ENCODE results near the gene F13A1.
"Not testable (repeated sequence)": the region's sequence is repeated elsewhere in the genome, so short reads cannot be mapped to it uniquely, and the experiment has no call there.

The F13A1 gene

DNA sequence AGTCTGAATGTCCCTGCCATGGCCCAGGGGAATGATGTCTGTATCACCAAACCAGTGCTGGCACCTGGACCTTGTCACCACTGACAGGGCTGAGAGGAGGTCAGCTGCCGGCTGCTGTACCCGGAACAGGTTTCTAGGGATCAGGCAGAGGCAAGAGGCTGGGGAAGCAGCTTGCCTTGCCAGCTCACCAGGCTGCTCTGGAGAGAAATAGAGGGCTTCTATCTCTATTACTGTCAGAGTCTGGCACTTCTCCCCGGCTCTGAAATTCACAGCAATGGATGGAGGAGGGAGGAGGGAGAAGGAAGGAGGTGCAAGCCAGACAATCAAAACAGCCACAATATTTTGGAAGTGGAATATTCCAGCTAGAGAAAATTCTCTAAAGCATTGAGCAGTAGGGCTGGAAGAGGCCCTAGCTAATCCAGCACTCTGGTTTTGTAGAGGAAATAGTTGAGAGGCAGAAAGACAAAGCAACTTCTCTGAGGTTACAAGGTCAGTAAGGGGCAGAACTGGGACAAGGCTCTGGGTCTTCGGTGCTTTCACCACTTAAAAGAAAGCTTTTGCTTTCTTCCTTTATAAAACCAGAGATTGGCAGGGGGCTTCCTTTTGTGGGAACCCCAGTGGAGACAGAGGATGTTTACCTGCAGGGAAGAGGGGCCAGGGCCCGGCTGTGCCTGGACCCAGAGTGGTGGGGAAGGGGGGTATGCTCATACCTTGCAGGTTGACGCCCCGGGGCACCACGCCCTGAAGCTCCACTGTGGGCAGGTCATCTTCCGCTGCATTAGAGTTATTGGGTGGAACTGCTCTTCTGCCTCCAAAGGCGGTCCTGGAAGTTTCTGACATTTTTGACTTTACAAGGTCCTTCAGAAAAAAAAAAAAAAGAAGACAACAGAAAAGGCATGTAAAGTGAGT is 2.4 kb downstream of the F13A1 start:
- no peak for FAIRE-seq

DNA sequence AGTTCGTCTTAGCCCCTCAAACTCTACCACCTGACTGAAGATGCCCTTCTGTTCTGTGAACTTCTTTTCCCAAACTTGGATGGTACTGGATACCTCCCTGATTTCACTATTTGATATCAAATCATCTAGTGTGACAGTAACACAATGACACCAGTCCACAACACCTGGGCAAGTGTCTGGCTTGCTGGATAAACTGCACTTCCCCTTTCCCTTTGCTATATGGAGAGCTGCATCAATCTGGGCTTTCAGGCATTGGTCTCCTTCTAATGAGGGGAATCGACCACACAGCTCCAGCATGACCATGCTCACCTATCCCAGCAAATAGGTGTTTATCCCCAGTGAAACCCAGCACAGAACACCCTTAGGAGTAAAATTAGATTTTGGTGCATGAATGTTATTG is 3.1 kb downstream of the F13A1 start:
- no peak for FAIRE-seq

DNA sequence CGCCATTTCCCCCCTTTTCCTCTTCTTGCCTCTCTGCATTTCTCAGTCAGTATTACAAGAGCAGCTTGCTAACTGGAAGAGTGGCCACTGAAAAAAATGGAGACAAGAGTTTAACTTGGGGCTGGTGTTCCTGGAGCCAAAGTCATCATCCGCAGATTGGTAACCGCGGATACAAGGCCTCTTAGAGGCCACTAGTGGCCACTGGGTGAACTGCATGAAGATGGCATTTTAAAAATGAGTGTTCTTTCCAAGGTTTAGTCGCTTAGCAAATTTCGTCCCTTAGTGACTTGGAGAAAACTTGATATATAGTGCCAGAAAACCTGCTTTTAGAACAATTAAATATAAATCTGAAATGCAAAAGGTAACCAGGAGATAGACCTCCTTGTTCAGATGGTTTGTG is 4.8 kb downstream of the F13A1 start:
- no peak for FAIRE-seq

DNA sequence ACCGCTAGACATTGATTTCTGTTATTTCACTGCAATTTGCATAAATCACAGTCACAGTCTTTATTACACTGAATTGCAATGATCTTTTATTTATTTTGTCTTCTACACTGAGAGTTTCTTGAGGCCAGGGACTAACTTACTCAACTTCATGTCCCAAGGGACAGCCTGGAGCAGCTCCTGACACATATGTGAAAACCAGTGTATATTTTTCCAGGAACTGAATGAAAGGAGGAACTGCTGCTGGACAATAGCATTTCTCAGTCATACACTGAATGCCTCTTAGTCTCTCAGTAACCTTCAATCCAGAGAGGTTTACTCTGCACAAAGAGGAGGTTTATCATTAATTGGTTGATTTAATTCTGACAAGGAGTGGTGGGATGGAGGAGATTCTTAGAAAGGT is 5.9 kb downstream of the F13A1 start:
- no peak for FAIRE-seq

DNA sequence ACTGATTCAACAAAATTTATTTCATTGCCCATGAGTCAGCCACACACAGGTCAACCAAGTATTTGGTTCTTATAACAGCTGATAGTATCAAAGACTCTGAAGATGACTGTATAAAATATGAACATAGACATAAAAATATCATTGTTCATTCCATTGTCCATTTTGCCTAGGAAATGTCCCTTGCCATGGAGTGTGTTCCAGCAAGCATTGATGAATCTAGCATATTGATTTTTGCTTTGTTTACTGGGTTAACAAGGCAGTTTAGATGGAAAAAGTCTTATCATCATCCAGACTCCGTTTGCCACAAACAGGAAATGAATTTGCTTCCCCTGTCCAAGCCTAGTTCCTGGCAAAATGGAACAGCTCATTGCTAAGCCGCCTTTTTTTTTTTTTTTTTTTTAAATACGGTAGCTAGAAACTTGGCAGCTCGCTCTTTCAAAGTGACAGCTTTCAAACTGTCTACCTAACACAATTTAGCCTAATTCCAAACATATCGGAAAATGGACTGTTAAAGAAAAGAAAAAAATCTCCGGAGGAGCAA is 7.5 kb downstream of the F13A1 start:
- FAIRE-seq = no peak

DNA sequence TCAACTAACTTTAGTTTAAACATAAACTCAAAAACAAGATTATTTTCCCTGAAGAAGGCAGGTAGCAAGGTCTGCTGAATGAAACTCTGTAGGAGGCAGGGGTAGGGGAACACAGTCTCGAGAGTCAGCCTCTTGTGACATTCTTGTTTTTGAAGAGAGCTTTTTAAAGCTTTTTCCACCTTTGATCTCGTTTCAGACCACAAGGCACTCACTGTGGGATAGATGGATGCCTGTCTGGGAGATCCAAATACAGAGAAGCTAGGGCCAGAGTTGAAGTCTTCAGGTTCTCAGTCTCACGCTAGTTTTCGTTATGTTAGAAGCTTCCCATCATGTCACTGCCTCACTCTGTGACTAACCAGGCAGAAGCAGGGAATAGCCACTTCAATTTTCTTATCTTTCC is 14.9 kb downstream of the F13A1 start:
- no peak for FAIRE-seq

DNA sequence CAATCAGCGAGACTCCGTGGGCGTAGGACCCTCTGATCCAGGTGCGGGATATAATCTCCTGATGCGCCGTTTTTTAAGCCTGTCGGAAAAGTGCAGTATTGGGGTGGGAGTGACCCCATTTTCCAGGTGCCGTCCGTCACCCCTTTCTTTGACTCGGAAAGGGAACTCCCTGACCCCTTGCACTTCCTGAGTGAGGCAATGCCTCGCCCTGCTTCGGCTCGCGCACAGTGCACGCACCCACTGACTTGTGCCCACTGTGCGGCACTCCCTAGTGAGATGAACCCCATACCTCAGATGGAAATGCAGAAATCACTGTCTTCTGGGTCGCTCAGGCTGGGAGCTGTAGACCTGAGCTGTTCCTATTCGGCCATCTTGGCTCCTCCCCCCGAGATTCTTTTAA is 20.1 kb downstream of the F13A1 start:
- not testable (repeated sequence) for FAIRE-seq

DNA sequence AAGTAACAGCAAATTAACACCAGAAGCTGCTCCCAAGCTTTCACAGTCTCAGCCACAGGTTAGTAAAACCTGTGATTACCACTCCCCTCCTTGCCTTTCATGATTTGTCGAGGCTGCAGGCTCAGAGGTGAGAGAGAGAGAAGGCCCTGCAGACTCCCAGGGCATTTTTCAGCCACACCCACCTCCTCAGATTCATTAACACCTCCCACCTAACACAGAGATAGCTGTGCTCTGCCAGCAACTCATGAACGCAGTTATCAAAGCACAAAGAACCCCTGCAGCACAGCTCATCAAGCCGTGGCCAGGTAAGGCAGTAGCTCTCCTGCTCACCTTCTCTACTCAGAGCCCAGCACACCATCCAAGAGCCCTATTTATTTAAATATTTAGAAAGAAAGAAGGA is 27.1 kb downstream of the F13A1 start:
- no peak for FAIRE-seq

DNA sequence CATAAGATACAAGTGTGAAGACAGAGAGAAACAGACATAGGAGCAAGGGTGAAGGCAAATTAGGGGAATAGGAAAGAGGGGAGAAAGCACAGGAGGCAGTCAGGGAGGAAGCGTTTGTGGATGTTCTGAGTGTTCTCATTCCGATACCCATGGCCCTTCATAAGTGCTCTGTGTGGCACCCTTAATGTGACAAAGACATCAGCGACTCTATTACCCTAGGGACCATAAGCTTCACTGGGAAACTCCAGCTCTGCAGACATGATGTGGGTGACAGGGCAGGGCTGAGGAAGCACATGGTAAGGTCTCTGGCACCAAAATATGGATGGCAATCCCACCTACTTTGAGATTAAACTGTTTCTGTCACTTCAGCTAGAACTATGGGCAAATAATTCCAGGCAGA is 33.0 kb downstream of the F13A1 start:
- no peak for FAIRE-seq

DNA sequence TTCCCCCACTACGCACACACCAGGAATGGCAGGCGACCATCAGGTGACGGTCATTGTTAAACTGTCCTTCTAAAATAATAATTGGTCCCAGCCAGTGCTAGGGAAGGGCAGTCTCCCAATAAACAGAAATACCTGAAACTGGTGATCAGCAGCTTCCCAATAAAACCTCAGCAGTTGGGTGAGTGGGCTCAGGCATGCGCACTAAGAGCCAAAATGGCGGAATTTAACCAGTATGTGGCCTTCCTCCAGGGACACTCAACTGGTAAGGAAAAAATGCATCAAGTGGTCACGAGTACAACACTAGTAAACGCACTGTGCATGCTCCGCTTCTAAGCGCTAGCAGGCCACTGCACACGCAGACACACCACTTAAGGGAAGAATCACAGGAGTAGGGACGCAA is 34.8 kb downstream of the F13A1 start:
- no peak for FAIRE-seq

DNA sequence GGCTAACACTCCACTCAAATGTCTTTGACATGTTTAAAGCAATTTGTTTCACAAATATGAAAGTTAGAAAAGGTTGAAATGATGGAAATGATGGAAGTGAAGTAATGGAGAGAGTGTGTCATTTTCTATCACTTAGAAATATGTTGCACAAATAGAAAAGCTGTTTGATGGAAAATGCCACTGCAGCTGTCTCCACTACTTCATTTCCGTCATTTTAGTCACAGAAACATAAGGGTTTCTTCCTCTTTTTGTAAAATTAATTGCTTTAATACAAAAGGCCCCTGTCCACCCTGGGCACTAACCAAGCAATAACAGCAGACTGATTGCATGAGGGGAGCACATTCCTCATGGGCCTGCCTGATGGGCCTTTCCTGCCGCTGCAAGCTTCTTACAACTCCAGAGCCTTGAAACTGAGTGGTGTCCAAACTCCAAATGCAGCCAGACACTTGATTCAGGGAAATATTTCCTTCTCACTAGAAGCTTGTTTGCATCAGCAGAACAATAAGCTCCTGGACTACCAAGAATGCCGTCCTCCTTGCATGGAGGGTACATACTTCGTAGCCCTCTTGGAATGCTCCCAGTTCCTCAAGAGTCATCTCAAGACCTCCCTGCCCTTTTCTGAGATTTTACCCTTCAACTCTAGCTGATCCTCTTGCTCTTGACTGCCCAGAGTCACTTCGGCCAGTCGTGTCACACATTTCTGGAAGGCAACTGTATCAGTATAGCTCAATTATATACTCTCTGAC is 36.1 kb downstream of the F13A1 start:
- no peak for FAIRE-seq

DNA sequence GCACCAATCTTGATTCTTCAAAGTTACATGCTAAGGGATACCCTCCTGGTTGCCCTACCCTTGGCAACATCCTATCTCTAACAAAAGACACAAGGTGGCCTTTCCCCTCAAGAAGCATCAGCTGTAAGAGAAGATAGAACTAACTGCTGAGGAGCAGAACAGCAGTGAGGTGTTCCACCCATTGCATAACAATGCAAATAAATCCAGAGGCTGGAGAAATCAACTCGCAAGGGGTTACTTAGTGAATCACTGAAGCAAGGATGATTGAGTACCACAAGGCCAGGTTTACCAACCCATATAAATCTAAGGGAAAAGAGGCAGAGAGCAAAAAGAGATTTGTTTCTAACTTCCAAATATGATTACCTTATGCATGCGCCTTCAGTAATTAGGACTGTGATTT is 36.7 kb downstream of the F13A1 start:
- FAIRE-seq = no peak

DNA sequence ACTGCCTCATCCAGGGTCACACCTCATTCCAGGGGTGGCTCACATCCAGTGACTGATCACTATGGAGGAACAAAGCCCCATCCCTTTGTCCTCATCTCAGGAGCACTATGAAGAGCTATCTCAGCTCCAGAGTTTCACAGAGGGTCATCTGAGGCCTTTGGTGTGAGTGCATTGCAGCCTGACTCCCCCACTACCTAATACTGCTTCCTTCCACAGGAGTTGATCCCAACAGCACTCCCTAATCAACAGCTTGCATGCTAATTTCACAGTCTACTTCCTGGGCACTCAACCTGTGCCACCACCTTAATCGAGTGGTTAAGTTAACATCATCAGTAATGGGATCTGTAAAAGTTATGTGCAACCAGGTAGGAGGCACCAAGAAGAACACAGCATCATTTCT is 37.7 kb downstream of the F13A1 start:
- FAIRE-seq = no peak

DNA sequence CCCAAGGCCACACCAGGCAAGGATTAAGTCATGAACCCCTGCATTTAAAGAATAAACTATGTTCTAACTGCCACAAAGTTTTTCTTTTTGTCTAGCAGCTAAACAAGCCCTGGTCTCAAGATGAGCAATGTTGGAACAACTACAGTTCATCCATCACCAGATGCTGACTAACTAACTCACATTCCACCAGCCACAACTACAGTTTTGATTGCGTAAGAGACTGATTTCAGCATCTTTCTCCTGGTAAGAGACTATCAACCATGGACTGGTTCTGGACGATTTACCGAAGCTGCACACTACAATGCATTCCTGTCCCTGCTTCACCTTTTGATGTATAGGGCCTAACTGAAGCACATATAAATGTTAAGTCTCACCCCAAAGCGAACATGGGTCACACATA is 43.0 kb downstream of the F13A1 start:
- no peak for FAIRE-seq

DNA sequence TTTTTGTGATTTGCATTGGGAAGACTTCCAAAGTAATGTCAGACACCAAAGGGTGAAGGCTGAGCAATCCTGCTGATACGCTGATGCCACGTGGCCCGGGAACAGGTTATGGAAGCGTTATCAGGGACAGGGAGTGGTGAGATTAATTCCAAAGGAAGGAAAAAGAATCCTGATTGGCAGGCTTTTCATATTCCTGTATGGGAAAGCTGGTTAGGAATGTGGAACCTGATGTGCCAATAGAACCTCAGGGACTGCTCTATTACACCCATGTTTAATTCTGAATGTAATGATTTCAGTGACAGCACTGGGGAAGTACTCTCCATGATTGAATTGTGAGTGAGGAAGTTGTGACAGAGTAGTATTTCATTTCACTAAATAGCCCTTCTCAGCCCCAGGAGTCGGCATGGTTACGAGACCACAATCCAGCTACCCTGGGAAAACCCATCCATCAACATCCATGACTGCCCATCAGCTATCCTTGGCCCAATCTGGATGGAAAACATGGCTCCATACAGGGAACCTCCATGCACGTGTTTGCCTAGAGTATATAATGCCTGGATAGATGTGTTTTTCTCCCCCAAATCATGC is 49.4 kb downstream of the F13A1 start:
- no peak for FAIRE-seq

DNA sequence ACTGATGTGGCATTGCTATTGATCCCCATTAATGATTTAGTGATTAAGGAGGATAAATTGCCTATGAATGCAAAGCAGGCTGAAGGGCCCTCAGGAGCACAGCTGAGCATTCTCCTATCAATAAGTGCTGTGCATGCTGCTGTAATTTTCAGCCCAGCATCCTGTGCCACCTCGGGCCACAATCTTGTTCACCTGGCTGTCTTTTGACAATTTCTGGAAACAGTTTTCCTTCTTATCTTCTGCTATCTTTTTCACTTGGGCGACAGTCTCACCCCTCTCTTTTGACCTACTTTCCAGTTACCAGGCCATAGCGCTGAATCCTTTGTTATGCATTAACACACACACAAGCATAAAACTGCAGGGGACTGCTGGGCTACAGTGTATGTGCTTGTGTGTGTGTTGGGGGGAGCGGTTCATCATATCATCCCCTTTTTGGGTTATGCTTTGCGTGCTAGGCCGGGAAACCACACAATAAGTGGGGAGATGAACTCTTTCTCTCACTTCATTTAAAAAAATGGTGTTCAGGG is 60.2 kb downstream of the F13A1 start:
- no peak for FAIRE-seq

DNA sequence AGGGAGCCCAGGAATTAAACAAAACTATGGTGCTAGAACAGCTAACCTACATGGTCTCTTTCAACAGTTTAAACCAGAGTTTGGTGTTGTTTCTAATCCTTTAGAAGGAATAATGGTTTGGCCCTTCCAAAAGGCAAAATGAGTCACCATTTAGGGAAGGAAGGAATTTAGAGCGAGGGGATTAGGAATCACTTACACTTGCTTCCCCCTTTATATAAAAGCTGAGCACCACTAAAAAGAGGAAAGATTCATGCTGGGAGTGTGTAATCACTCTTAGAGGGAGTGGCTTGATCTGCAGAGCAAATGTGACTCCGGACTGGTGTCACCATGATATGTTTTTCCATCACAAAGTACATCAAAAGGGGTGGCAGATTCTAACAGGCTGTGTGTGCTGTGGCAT is 63.6 kb downstream of the F13A1 start:
- FAIRE-seq = no peak

DNA sequence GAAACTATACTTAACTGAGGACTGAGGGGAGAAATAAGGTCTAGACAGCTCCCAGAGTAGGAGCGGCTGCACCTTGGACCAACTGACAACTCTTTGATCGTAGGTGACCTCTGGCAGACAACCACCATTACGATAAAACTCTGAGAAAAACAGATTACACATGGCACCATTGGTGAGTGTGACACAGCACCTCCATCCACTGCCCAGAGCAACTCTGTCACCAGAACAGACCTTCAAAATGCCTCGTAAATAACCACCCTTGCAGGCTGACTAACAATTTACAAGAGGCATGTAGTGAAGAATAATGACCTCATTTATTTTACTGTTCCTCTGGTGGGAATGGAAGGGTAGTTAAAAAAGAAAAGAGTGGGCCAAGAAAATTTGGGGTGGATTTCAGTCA is 64.2 kb downstream of the F13A1 start:
- FAIRE-seq = no peak

DNA sequence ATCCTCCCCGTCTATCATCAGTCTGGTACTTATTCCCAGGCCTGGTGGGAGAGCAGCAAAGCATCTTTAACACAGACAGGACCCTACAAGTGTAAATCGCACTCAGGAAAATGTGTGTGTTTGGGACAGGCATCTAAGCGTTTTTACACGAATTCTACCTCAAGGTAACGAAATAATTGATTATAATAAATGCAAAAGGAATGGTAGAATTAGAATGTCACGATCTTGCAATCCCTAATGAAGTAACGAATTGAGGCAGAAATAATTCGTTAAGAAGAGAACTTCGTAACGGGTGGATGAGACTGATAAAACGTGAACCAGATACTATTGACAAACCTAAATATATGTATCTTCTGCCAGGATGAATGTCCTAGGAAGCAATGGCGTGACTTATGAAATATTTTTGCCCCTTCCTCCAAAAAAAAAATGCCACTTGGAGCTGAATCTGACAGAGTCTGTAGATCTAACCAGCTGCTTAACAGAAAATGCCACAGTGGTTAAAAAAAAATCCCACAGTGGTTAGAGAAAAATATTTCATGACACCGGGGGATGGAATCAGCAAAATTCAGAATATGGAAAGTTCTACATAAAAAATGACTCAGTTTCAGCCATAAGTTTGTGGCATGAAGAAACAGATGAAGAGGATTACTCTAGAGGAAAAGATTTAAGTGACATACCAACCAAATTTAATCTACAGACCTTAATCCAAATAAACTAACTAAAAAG is 68.7 kb downstream of the F13A1 start:
- FAIRE-seq = no peak

DNA sequence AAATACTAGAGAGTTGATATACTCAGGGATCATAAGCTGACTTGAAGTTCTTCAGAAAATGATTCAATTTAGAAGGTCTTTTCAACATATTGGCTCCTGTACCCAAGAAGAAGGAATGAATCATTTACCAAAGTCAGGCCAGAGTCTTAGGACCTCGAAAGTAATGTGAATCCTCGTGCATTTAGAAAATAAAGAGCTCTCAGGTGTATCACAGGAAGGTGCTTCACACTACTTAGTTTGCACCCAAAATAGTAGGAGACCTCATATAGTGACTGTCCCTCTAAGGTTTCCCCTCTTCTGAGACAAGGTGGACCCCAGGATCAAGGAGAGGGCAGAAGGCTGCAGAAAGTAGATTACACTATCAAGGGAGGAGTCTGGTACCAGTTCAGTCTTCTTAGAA is 71.8 kb downstream of the F13A1 start:
- FAIRE-seq = no peak

DNA sequence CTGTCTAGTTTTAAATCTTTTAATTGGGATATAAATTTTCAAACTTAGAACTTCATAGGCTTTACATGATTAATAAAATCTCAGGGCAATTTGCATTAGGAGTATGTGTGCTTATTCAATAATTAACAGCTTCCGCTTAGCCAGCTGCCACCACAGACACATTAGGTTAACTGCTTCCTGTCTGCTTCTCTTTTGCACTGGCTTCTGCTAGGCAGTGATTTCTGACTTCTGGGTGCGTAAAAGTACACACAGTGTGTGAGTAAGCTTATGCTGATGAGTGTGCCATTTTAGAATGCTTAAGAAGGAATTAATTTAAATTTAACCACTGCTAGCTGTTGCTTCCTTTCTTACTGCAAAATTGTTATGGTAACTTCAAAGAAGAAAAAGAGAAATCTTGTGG is 73.9 kb downstream of the F13A1 start:
- FAIRE-seq = no peak

DNA sequence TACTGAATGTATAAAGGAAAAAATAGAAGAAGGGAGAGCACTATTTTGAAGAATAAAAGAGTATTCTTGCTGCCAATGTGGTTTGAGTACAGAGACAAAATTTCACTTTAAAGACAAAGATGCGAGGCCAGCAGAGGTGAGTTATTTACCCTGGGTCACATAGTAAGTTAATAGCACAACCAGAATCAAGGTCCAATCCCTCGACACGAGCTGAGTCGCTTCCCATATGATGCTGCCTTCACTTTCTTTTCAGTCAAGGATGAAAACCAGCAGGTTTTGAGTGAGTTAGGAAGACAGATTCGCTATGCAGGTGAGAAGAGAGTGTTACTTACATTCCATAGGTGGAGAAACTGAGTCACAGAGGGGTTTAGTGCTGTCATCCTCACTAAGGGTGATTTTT is 75.8 kb downstream of the F13A1 start:
- no peak for FAIRE-seq

DNA sequence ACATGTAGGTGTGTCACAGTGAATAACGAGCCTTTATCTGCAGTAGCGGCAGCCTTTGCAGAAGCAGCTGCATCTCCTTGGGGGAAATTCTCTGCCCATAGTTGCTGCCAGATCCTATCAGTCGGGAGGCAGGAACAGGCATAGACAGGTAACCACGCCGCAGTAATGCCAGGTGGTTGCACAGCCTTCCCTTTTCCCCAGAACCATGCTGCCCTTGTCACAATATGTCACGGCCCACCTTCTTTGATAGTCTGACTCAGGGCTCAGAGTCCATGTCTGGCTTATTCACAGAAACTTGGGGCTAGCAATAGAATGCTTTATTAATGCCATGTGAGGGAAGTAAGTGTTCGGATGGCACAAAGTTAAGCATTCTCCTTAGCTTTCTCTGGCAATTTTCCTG is 76.6 kb downstream of the F13A1 start:
- no peak for FAIRE-seq

Data from islet of Langerhans (tissue), 1 donor.